ENCODE measurements around the gene SDK2.
"Not testable (repeated sequence)": the region's sequence is repeated elsewhere in the genome, so short reads cannot be mapped to it uniquely, and the experiment has no call there.

SDK2 gene

GRCh38 chr17:73453494-73453893 lies 190.8 kb downstream of the SDK2 start:
- DNase-seq (ENCODE audit: low read depth) = not testable (repeated sequence)

GRCh38 chr17:73453090-73453489 lies 191.2 kb downstream of the SDK2 start:
- no peak for DNase-seq (ENCODE audit: low read depth)

- DNase-seq (ENCODE audit: low read depth) = no peak
Observed at GRCh38 chr17:73452009-73452408, 192.2 kb downstream of the SDK2 start.

- DNase-seq (ENCODE audit: low read depth) = no peak
Observed at GRCh38 chr17:73447319-73447718, 196.9 kb downstream of the SDK2 start.

- no peak for DNase-seq (ENCODE audit: low read depth)
Observed at GRCh38 chr17:73446617-73447016, 197.6 kb downstream of the SDK2 start.

GRCh38 chr17:73445466-73445865 lies 198.8 kb downstream of the SDK2 start:
- no peak for DNase-seq (ENCODE audit: low read depth)

GRCh38 chr17:73444021-73444420 lies 200.2 kb downstream of the SDK2 start:
- DNase-seq (ENCODE audit: low read depth) = no peak

- no peak for DNase-seq (ENCODE audit: low read depth)
Observed at GRCh38 chr17:73439597-73439996, 204.6 kb downstream of the SDK2 start.

GRCh38 chr17:73437826-73438225 lies 206.4 kb downstream of the SDK2 start:
- no peak for DNase-seq (ENCODE audit: low read depth)

- DNase-seq (ENCODE audit: low read depth) = no peak
Observed at GRCh38 chr17:73436954-73437353, 207.3 kb downstream of the SDK2 start.

- DNase-seq (ENCODE audit: low read depth) = no peak
Observed at GRCh38 chr17:73435412-73435811, 208.8 kb downstream of the SDK2 start.

- DNase-seq (ENCODE audit: low read depth) = no peak
Observed at GRCh38 chr17:73434154-73434553, 210.1 kb downstream of the SDK2 start.

- DNase-seq (ENCODE audit: low read depth) = no peak
Observed at GRCh38 chr17:73433501-73433900, 210.7 kb downstream of the SDK2 start.

GRCh38 chr17:73432624-73433190 lies 211.5 kb downstream of the SDK2 start:
- DNase-seq (ENCODE audit: low read depth) = no peak

GRCh38 chr17:73431401-73432205 lies 212.6 kb downstream of the SDK2 start:
- DNase-seq (ENCODE audit: low read depth) = no peak

GRCh38 chr17:73430848-73431247 lies 213.4 kb downstream of the SDK2 start:
- DNase-seq (ENCODE audit: low read depth) = peak; percentile 11

GRCh38 chr17:73430165-73430680 lies 214.0 kb downstream of the SDK2 start:
- no peak for DNase-seq (ENCODE audit: low read depth)

- DNase-seq (ENCODE audit: low read depth) = peak; percentile 61
Observed at GRCh38 chr17:73429440-73430164, 214.6 kb downstream of the SDK2 start.

GRCh38 chr17:73427198-73427597 lies 217.0 kb downstream of the SDK2 start:
- DNase-seq (ENCODE audit: low read depth) = no peak

- DNase-seq (ENCODE audit: low read depth) = no peak
Observed at GRCh38 chr17:73424571-73424970, 219.7 kb downstream of the SDK2 start.

GRCh38 chr17:73423806-73424205 lies 220.4 kb downstream of the SDK2 start:
- DNase-seq (ENCODE audit: low read depth) = no peak

- DNase-seq (ENCODE audit: low read depth) = no peak
Observed at GRCh38 chr17:73423159-73423715, 221.0 kb downstream of the SDK2 start.

- no peak for DNase-seq (ENCODE audit: low read depth)
Observed at GRCh38 chr17:73422121-73422520, 222.1 kb downstream of the SDK2 start.

Measured in iris pigment epithelial cell (primary cell).